22Rv1 (cell line): Measurements from ENCODE around the gene RGS18.

Experiments
- CTCF ChIP-seq: fragments of 450-650 bp; IDR thresholded peaks from 2 replicates; pipeline ENCODE4 v1.5.1; 2017; ENCODE audit warnings: mild to moderate bottlenecking
- ZFX ChIP-seq: fragments of 450-650 bp; IDR thresholded peaks from 2 replicates; pipeline ENCODE4 v1.6.1; 2017; ENCODE audit warnings: antibody characterized with exemption, borderline replicate concordance

- TF ChIP-seq CTCF = no peak
- TF ChIP-seq ZFX = no peak
Measured at GRCh38 chr1:192115000-192115399, 43.3 kb upstream of the RGS18 start.
